VCaP (cell line): ENCODE results near the gene ATP13A2.

ENCODE experiments used
- H3K27ac ChIP-seq: fragments of 450-650 bp; 2 replicates; pipeline ENCODE4 v1.5.1; 2017
- TF ChIP-seq, protein P1 (sequence below): fragments of 450-650 bp; conservative IDR thresholded peaks from 2 replicates; pipeline ENCODE4 v1.5.1; 2017; ENCODE audit warnings: mild to moderate bottlenecking, moderate library complexity

Gene ATP13A2, protein sequence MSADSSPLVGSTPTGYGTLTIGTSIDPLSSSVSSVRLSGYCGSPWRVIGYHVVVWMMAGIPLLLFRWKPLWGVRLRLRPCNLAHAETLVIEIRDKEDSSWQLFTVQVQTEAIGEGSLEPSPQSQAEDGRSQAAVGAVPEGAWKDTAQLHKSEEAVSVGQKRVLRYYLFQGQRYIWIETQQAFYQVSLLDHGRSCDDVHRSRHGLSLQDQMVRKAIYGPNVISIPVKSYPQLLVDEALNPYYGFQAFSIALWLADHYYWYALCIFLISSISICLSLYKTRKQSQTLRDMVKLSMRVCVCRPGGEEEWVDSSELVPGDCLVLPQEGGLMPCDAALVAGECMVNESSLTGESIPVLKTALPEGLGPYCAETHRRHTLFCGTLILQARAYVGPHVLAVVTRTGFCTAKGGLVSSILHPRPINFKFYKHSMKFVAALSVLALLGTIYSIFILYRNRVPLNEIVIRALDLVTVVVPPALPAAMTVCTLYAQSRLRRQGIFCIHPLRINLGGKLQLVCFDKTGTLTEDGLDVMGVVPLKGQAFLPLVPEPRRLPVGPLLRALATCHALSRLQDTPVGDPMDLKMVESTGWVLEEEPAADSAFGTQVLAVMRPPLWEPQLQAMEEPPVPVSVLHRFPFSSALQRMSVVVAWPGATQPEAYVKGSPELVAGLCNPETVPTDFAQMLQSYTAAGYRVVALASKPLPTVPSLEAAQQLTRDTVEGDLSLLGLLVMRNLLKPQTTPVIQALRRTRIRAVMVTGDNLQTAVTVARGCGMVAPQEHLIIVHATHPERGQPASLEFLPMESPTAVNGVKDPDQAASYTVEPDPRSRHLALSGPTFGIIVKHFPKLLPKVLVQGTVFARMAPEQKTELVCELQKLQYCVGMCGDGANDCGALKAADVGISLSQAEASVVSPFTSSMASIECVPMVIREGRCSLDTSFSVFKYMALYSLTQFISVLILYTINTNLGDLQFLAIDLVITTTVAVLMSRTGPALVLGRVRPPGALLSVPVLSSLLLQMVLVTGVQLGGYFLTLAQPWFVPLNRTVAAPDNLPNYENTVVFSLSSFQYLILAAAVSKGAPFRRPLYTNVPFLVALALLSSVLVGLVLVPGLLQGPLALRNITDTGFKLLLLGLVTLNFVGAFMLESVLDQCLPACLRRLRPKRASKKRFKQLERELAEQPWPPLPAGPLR

DNA sequence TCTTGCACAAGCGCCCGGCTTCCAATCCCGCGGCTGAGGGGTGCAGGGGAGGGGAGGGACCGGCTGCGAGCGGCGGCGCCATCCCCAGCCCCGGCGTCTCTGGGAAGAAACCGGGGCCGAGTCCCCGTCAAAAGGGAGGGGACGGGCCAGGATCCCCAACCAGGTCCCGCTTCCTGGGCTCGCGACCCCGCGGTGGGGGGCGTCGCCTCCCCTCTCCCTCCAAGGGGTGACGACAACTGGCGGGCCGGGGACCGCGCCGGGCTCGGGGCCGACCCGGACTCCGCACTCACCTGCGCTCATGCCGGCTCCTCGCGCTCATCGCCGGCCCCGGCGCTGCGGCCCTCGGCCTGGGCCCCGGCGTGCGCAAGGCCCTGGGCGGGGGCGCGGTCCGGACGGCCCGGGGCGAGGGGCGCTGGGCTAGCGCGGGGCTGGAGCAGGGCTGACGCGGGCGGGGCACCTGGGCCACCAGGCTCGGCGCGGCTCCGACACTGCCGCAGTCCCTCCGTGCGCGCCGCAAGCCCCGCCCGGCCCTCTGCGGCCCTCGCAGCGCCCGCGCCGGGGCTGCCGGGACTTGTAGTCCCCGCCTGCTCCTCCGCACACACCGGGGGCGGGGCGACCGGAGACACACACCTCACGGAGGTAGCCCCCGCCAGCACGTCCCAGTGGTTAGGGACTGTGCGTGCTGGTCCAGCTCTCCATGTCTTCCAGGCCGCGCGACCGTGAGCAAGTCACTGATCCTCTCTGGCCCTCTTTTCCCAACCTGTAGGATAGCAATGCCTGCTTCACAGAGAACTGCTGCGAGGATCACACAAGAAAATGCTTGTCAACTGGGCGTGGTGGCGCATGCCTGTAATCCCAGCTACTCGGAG, at the start of gene ATP13A2:
Gene ATP13A2 (minus strand): TSS at position 490 of the 869 bp plus-strand sequence. CDS start 190 bp downstream, at position 300.
- TF ChIP-seq, protein P1, sequence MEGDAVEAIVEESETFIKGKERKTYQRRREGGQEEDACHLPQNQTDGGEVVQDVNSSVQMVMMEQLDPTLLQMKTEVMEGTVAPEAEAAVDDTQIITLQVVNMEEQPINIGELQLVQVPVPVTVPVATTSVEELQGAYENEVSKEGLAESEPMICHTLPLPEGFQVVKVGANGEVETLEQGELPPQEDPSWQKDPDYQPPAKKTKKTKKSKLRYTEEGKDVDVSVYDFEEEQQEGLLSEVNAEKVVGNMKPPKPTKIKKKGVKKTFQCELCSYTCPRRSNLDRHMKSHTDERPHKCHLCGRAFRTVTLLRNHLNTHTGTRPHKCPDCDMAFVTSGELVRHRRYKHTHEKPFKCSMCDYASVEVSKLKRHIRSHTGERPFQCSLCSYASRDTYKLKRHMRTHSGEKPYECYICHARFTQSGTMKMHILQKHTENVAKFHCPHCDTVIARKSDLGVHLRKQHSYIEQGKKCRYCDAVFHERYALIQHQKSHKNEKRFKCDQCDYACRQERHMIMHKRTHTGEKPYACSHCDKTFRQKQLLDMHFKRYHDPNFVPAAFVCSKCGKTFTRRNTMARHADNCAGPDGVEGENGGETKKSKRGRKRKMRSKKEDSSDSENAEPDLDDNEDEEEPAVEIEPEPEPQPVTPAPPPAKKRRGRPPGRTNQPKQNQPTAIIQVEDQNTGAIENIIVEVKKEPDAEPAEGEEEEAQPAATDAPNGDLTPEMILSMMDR = no peak
- peak within 1 kb of the TSS; percentile 71 for H3K27ac ChIP-seq

DNA sequence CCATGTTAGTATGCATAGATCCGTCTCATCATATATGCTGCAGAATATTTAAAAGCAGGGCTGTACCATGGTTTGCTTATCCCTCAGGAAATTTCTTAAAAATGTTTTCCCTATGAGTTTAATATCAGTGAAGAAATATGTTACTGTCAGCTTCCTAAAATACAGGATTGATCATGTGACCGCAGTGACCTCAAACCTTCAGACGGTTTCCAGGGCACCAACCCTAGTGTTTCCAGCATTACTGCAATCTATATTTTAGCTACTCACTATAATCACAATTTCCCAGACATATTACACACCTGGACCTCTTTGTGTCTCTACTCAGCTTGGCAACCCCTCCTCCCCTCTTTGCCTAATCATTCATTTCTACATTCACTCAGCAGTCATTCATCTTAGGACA, 49.8 kb upstream of the ATP13A2 start:
- H3K27ac ChIP-seq = no peak overlapping the region
- TF ChIP-seq, protein P1 = no peak

DNA sequence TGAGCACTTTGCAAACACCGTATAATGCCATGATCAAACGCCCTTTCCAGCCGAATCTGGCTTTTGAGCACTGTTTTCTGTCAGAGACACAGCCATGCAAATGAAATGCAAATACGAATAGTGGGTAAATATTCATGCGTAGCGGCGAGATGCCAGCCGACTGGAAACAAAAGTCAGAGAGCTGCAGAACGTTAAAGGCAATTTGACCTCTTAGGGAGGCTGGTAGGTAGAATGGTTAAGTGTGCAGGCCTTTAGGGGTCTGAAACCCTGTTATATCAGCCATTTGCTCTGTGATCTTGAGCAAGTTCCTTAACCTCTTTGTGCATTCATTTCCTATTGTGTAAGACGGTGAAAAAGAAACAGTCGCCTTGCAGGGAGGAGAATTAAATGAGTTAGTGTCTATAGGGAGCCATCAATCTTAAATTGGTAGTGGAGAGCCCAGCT, 48.6 kb upstream of the ATP13A2 start:
- H3K27ac ChIP-seq = no peak overlapping the region

DNA sequence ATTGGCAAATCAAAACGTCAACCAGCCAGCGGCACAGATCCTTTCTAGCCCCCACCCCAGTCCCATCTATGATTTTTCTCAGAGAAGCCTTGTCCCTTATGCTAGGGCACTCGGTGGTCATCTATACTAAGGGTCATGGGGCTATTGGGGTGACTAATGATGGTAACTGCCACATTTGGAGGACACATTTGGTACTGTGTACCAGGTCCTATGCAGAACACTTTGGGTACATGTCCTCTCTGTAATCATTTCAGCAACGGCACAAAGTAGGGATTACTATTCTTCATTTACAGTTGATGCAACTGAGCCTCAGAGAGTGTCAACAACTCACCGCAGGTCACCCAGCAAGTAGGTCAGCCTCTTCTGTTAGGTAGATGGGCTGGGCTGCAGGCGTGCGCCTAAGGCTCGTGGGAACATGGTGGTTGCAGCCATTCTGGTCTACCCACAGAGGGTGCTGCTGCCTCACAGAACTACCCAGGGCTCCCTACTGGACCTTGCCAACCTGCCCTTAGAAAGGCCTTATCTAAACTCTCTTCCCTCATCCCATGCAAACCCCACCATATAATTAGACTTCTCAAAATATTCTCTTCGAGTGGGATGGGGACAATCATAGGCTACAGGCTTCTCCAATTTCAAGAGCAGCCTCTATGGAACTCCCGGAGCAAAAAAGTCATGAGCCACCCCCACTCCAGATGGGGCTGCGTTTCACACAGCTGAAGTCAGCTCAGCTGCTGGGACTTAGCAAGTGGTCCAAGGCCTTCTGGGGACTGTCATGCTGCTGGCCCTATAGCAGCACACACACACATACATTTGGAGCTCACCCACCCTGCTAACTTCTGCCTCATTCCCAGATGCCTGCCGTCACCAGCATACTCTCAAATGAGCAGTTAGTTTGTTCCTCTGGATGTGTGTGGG, 47.9 kb upstream of the ATP13A2 start:
- no peak overlapping the region for H3K27ac ChIP-seq
- TF ChIP-seq, protein P1 = peak; percentile 87

More for the DNA sequence above, 48.6 kb upstream of the ATP13A2 start:
- TF ChIP-seq, protein P1 = no peak

DNA sequence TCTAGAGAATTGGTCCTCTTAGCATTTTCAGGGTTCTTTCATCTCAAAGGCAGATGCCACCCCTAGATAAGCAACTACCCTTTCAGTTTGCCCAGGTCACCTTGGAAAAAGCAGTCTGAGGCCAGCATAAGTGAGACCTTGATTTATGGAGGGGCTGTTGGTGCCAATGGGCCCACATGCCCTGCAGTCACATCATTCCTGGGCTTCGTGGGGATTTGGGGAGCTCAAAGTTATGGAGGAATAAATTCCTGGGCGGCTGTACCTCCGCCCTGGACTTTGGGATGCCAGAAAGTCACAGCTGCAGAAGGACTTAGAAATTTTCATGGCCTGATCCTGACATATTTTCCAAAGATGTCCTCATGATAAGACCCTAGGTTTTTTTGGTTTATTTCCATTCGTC, 44.8 kb upstream of the ATP13A2 start:
- no peak overlapping the region for H3K27ac ChIP-seq
- TF ChIP-seq, protein P1 = no peak

DNA sequence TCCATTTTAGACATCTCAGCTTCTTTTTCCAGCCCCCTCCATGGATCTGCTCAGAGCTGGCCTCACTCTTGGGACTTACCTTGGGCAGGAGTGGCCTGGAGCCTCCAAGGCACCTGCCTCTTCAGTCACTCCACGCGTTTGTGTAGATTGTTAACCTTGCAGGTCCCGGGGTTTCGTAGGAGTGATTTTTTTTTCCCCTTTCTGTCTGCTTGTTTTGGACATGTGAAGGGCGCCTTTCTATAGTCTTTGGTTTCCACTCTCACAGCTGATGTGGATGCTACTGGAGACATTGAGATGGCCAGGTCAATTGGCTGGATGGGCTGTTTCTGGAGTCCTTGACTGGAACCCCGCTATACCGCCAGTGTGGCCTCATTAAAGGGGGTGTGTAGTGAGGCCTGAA, 44.1 kb upstream of the ATP13A2 start:
- no peak overlapping the region for H3K27ac ChIP-seq
- TF ChIP-seq, protein P1 = no peak
